ENCODE results near the gene ARHGAP4.

The ARHGAP4 gene

DNA sequence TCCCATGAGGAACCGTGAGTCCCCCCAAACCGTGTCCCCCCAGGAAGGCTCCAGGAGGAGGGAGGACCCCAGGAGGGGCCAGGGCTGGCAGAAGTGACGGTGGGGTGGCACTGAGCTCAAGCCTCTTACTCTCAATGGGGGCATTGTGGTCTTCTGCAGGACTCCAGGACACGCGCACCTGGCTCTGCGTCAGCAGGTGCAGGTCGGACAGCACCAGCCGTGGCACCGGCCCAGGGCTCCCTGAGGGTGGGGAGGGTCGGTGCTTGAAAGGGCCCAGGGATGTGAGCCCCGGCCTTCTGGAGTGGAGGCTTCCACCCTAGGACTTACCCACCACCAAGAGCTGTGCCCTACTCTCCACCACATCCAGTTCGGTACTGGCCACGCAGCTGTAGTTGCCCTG, 58.4 kb downstream of the ARHGAP4 start:
- no peaks in the 10 kb centered on the region for H3K36me3 ChIP-seq (ENCODE audit: control insufficient read depth, insufficient read depth, low read length)
- no peaks in the 10 kb centered on the region for H3K4me1 ChIP-seq (ENCODE audit: control insufficient read depth, insufficient read depth, low read length)

DNA sequence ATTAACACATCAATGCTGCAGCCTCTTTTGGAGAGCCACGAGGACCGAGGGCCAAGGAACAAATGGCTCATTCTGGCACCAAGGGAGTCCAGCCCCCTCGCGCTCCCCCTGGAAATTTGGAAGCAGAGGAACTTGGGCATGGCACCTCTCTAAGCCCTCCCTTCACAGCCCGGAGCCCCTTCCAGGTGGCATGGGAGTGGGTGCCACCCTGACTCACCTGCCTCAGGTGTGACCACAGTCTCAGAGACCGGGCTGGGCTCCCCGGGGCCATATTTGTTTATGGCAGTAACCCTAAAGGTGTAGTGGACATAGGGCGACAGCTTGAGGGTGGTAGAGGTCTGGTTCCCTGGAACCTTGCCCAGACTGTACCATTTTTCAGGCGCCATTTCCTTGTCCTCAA, 58.9 kb downstream of the ARHGAP4 start:
- Histone ChIP-seq H3K4me3 (ENCODE audit: low read length) (no peak overlapping the region), H3K27ac (ENCODE audit: low read depth, low read length) (no peak overlapping the region), H3K9ac (ENCODE audit: low read length) (no peak overlapping the region), H3K27me3 (ENCODE audit: control insufficient read depth, insufficient read depth, low read length) (peaks cover 23% of the 10 kb centered on the region), H3K36me3 (ENCODE audit: control insufficient read depth, insufficient read depth, low read length) (no peaks in the 10 kb centered on the region), H3K4me1 (ENCODE audit: control insufficient read depth, insufficient read depth, low read length) (no peaks in the 10 kb centered on the region)

More for the DNA sequence above, 58.4 kb downstream of the ARHGAP4 start:
- no peak overlapping the region for H3K27ac ChIP-seq (ENCODE audit: low read depth, low read length)
- peaks cover 26% of the 10 kb centered on the region for H3K27me3 ChIP-seq (ENCODE audit: control insufficient read depth, insufficient read depth, low read length)
- H3K4me3 ChIP-seq (ENCODE audit: low read length): no peak overlapping the region
- H3K9ac ChIP-seq (ENCODE audit: low read length): no peak overlapping the region

DNA sequence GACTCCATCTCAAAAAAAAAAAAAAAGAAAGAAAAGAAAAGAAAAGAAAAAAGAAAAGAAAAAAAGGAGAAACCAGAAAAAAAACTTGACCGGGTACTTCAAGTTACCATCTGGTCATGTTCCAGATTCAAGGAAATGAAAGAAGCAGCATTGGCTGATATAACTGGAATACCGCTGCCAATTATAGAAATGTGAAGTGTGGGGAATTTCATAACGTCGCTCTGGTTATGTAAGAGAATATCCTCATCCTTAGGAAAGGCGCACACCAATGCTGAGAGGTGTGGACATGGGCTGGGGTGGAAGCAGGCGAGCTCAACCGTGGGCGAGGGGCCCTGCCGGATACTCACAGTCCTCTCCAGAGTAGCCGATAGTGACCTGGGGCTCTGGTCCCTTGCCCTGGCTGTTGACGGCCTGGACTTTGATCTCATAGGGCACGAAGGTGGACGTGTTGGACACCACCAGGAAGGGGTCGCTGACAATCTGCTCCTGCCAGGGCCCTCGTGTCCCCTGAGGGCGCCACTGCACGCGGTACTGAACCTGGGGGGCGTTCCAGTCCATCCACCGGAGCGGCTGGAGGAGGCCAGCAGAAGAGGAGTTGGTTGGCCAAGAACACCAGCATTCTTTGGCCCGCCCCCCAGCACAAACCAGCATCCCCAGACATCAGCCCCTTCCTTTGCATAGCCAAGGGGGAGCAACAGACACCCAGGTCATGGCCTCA, 59.6 kb downstream of the ARHGAP4 start:
- H3K27ac ChIP-seq (ENCODE audit: low read depth, low read length): no peak overlapping the region
- no peak overlapping the region for H3K4me3 ChIP-seq (ENCODE audit: low read length)
- H3K4me1 ChIP-seq (ENCODE audit: control insufficient read depth, insufficient read depth, low read length): no peaks in the 10 kb centered on the region
- peaks cover 20% of the 10 kb centered on the region for H3K27me3 ChIP-seq (ENCODE audit: control insufficient read depth, insufficient read depth, low read length)
- no peak overlapping the region for H3K9ac ChIP-seq (ENCODE audit: low read length)
- no peaks in the 10 kb centered on the region for H3K36me3 ChIP-seq (ENCODE audit: control insufficient read depth, insufficient read depth, low read length)

DNA sequence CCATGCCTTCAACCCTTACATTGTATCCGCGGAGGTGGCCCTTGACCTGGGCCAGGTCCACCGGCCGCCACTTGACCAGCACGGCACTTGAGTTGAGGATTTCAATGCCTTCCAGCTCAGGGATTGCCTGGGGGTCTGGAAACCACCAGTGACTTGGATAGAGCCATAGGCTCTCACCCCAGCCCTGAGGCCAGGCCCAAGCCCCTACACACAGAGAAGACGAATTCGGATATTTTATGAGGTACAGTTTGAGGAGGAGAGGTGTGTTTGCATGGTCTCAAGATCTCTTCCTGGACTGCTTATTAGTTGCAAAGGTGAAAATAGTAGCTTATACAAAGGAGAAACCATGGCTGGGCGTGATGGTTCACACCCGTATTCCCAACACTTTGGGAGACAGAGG, 60.4 kb downstream of the ARHGAP4 start:
- Histone ChIP-seq H3K4me1 (ENCODE audit: control insufficient read depth, insufficient read depth, low read length) (no peaks in the 10 kb centered on the region), H3K36me3 (ENCODE audit: control insufficient read depth, insufficient read depth, low read length) (no peaks in the 10 kb centered on the region), H3K9ac (ENCODE audit: low read length) (no peak overlapping the region), H3K27me3 (ENCODE audit: control insufficient read depth, insufficient read depth, low read length) (peaks cover 18% of the 10 kb centered on the region), H3K27ac (ENCODE audit: low read depth, low read length) (no peak overlapping the region), H3K4me3 (ENCODE audit: low read length) (no peak overlapping the region)

DNA sequence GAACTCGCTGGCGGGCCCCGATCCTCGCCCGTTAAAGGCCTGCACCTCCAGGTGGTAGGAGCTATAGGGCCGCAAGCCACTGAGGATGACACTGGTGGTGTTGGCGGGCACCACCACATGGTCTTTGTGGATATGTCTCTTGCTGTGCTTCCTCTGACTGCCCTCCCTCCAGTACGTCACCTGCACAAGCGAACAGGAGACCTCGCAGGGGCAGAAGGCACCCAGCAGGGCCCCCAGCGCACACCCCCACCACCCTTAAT, 60.8 kb downstream of the ARHGAP4 start:
- H3K9ac ChIP-seq (ENCODE audit: low read length): no peak overlapping the region

DNA sequence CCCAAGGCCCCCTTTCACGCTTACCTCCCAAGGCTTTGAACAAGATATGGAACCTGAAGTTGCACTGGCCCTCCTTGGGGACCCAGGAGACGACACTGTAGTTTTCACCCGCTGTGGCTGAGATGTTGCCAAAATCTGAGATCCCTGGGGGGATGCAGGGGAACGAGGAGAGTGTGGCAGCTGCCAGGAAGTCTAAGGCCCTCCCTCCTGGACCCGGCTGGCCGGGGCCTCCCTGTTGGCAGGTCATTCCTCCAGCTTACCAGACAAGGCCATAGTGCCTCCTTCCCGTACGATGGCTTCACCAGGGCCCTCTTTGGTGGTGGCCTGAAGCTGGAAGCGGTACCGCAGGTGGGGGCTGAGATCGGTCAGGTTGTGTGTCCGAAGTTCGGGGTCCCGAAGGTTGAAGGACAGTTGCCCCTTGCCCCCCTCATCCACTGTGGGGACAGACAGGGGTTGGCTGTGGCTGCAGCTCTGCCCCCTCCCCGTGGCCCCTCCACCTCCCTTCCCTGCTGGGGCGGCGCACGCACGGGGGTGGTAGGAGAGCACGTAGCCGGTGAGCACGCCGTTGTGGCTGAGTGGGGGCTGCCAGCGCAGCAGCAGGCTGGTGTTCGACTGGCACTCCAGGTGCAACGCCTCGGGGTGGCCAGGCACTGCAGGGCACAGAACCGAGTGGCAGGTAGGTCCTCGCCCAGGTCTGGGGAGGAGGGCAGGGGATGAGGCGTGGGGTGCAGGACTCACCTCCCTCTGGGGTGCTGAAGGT, 61.3 kb downstream of the ARHGAP4 start:
- Histone ChIP-seq H3K4me3 (ENCODE audit: low read length) (no peak overlapping the region), H3K27me3 (ENCODE audit: control insufficient read depth, insufficient read depth, low read length) (peaks cover 11% of the 10 kb centered on the region), H3K27ac (ENCODE audit: low read depth, low read length) (no peak overlapping the region), H3K36me3 (ENCODE audit: control insufficient read depth, insufficient read depth, low read length) (no peaks in the 10 kb centered on the region), H3K9ac (ENCODE audit: low read length) (no peak overlapping the region), H3K4me1 (ENCODE audit: control insufficient read depth, insufficient read depth, low read length) (no peaks in the 10 kb centered on the region)

More for the DNA sequence above, 60.8 kb downstream of the ARHGAP4 start:
- Histone ChIP-seq H3K36me3 (ENCODE audit: control insufficient read depth, insufficient read depth, low read length) (no peaks in the 10 kb centered on the region), H3K27me3 (ENCODE audit: control insufficient read depth, insufficient read depth, low read length) (peaks cover 14% of the 10 kb centered on the region), H3K27ac (ENCODE audit: low read depth, low read length) (no peak overlapping the region), H3K4me1 (ENCODE audit: control insufficient read depth, insufficient read depth, low read length) (no peaks in the 10 kb centered on the region), H3K4me3 (ENCODE audit: low read length) (no peak overlapping the region)

DNA sequence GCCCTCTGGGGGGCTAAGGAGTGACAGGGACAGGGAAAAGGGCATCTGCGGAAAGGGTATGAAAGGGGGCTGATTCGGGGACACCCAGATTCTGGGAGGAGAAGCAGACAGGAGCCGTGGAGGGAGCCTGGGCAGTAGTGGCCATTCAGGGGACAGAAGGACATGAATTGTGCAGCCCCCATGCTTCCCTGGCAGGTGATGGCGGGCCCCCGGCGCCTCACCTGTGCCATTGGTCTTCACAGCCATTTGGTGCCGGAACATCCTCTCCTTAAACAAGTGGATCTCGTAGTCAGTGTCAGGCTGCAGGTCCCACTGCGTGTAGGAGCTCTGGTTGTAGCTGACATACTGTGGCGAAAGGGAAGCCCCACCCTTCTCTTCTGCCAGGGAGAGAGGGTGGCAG, 62.0 kb downstream of the ARHGAP4 start:
- Histone ChIP-seq H3K27me3 (ENCODE audit: control insufficient read depth, insufficient read depth, low read length) (peaks cover 6% of the 10 kb centered on the region), H3K27ac (ENCODE audit: low read depth, low read length) (no peak overlapping the region), H3K4me3 (ENCODE audit: low read length) (no peak overlapping the region), H3K36me3 (ENCODE audit: control insufficient read depth, insufficient read depth, low read length) (no peaks in the 10 kb centered on the region), H3K4me1 (ENCODE audit: control insufficient read depth, insufficient read depth, low read length) (no peaks in the 10 kb centered on the region), H3K9ac (ENCODE audit: low read length) (no peak overlapping the region)

DNA sequence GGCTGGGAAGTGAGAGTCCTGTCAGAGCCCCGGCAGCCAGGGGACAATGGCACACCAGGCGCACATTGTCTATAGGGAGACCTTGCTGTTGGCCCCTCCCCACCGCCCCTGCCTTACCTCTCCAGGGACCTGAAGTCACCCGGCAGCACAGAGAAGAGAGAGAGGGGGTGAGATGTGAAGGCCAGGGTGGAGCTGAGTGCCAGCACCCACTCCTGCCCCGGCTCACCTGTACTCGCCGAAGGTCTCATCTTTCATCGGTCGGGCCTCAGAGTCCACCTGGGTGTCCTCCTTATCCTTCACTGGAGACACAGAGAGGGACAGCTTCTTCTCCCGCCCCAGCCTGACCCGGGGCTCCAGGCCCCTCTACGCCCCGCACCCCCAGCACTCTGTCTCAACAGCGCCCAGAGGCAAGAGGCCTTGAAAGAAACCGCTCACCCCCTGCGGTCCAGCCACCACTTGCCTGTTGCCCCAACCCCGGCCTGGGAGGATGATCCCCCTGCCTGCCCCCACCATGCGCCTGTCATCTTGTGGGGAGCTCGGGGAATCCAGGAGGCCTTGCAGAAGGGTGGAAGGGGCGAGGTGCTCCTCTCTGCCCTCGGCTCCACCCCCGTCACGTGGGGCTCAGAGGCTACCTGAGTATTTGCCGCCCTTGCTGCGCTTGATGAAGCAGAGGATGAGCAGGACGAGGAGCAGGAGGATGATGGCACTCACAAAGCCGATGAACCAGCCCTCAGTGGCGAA, 62.6 kb downstream of the ARHGAP4 start:
- Histone ChIP-seq H3K36me3 (ENCODE audit: control insufficient read depth, insufficient read depth, low read length) (no peaks in the 10 kb centered on the region), H3K27ac (ENCODE audit: low read depth, low read length) (no peak overlapping the region), H3K27me3 (ENCODE audit: control insufficient read depth, insufficient read depth, low read length) (peaks cover 6% of the 10 kb centered on the region), H3K4me3 (ENCODE audit: low read length) (no peak overlapping the region), H3K4me1 (ENCODE audit: control insufficient read depth, insufficient read depth, low read length) (no peaks in the 10 kb centered on the region), H3K9ac (ENCODE audit: low read length) (no peak overlapping the region)

DNA sequence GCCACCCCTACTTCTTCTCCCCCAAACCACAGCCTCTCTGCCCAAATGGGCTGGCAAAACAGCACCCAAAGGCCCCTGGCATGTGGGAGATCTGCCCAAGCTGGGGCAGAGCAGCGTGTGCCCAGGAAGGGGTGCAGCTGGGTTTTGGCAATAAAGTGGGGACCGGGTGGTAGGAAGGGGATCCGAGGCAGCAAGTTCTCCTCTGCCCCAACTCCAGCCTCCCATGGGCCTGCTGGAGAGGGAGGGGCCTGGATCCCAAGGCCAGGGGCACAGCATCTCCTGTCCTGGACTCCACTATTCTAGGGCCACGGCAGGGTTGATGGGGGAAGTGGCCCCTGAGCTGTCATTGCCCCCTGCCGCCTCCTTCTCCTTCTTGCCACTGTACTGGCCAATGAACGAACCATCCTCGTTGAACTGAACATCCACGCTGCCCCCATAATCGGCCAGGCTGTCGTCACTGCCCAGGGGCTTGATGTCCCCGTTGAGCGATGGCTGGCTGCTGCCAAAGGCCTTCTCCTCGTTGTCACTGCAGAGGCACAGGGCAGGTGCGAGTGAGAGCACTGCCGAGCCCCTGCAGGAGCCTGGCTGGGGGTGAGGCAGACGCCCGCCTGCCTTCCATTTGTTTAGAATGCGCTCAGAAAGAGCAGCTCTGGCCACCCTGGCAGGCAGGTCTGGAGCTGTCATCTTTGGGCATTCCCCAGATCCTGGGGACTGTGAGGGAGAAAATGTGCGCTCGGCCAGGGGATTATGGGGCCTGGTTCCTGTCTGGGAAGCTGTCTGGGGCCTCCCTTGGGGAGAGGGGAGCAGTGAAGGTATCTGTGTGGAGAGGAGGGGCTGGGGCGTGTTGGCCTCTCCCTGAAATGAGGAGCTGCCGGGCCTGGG, 63.5 kb downstream of the ARHGAP4 start:
- Histone ChIP-seq H3K4me3 (ENCODE audit: low read length) (no peak overlapping the region), H3K9ac (ENCODE audit: low read length) (no peak overlapping the region), H3K36me3 (ENCODE audit: control insufficient read depth, insufficient read depth, low read length) (no peaks in the 10 kb centered on the region), H3K27ac (ENCODE audit: low read depth, low read length) (no peak overlapping the region), H3K4me1 (ENCODE audit: control insufficient read depth, insufficient read depth, low read length) (no peaks in the 10 kb centered on the region), H3K27me3 (ENCODE audit: control insufficient read depth, insufficient read depth, low read length) (peaks cover 6% of the 10 kb centered on the region)

DNA sequence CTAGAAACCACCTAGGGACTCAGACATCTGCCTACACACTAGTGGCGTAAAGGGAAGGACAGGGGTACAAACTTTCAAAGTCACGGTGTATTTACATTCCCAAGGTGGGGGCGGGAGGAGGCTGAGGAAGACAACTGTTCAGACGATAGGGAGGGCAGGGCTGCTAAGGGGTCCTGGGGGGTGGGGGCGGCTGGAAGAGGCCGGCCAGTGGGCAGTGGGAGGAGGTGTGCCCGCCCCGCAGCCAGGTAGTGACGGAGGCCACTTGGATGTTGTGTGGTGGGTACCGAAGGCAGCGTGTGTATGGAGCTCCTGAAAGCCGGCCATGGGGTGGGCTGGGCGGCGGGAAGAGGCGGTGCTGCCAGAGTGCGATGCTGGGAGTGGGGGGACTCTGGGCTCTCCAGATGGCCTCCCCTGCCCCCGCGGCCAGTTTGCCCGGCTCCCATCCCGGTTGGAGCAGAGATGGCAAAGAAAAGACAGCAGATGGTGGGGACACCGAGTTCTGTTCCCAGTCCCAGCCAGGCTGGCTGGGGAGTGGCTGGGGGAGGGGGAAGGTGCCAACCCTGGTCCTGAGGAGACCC, 64.2 kb downstream of the ARHGAP4 start:
- Histone ChIP-seq H3K27ac (ENCODE audit: low read depth, low read length) (no peak overlapping the region), H3K4me1 (ENCODE audit: control insufficient read depth, insufficient read depth, low read length) (no peaks in the 10 kb centered on the region), H3K4me3 (ENCODE audit: low read length) (no peak overlapping the region), H3K36me3 (ENCODE audit: control insufficient read depth, insufficient read depth, low read length) (no peaks in the 10 kb centered on the region), H3K9ac (ENCODE audit: low read length) (no peak overlapping the region), H3K27me3 (ENCODE audit: control insufficient read depth, insufficient read depth, low read length) (peaks cover 6% of the 10 kb centered on the region)

DNA sequence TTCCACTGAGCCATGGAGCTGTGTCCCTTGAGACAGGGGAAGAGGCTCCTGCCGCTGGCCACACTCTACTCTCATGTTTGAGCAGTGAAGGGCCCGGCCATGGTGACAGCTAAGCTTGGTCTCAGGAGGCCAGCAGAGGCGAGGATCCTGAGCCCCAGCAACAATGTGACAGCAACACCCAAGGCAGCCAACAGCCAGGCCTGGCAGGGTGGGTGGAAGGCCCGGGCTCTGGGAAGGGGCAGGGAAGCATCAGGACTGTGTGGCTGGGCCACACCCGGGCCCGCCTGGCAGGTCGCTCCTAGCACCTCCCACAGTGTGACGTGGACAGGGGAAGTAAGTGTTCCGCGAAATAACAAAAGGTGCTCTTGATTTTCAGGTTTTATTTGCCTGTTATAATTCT, 64.9 kb downstream of the ARHGAP4 start:
- H3K4me3 ChIP-seq (ENCODE audit: low read length): no peak overlapping the region
- no peaks in the 10 kb centered on the region for H3K36me3 ChIP-seq (ENCODE audit: control insufficient read depth, insufficient read depth, low read length)
- no peak overlapping the region for H3K9ac ChIP-seq (ENCODE audit: low read length)
- H3K4me1 ChIP-seq (ENCODE audit: control insufficient read depth, insufficient read depth, low read length): no peaks in the 10 kb centered on the region
- H3K27ac ChIP-seq (ENCODE audit: low read depth, low read length): no peak overlapping the region
- H3K27me3 ChIP-seq (ENCODE audit: control insufficient read depth, insufficient read depth, low read length): peaks cover 2% of the 10 kb centered on the region

Data from rectal smooth muscle tissue (tissue), 1 donor.